Caco-2 (cell line): ENCODE measurements around the gene RPF1. TPM values are rescaled to one million over a fixed set of nuclear protein-coding genes. Genes with fewer than 3 reads are reported as not detected.

Source experiments
- BruUV-seq: library from RNA; stranded (reverse); fragments of 400-500 nt; replicated peaks from 2 replicates; lab custom pipeline; 2021; lab: Mats Ljungman, UMichigan
- CTCF ChIA-PET: fragments of 300-600 bp; sonication (Branson Sonifier 250); formaldehyde crosslinking; loops from one replicate; lab custom pipeline; 2022; ENCODE audit warnings: antibody characterized with exemption; lab: Charles Lee
- POLR2A ChIA-PET: fragments of 300-600 bp; sonication (Branson Sonifier 250); formaldehyde crosslinking; loops from one replicate; lab custom pipeline; 2022; ENCODE audit warnings: antibody characterized with exemption; lab: Charles Lee
- DNase-seq, 2 experiments: peaks; one replicate each; pipeline versions ENCODE4 v3.0.0 to v3.0.0-alpha.2; 2020 to 2022
- H3K27me3 ChIP-seq: replicated peaks from 2 replicates; pipeline ENCODE4 v1.6.0; 2011; ENCODE audit warnings: low read length; ENCODE audit not compliant: control insufficient read depth, insufficient read depth
- H3K36me3 ChIP-seq: 2 replicates; pipeline ENCODE4 v1.5.1; 2011; ENCODE audit warnings: low read length; ENCODE audit not compliant: control insufficient read depth, insufficient read depth
- H3K4me1 ChIP-seq: fragments of 250-450 bp; sonication (Bioruptor Pico); 2 replicates; pipeline ENCODE4 v1.5.1; 2020; ENCODE audit warnings: mild to moderate bottlenecking
- H3K4me3 ChIP-seq: 2 replicates; pipeline ENCODE4 v1.5.1; 2011; ENCODE audit warnings: low read depth, mild to moderate bottlenecking, control low read depth, low read length
- H3K9me3 ChIP-seq: fragments of 250-450 bp; sonication (Bioruptor Pico); 2 replicates; pipeline ENCODE4 v1.5.1; 2020; ENCODE audit warnings: mild to moderate bottlenecking, moderate library complexity
- H3K27ac Mint-ChIP-seq: one replicate; pipeline ENCODE4 v1.8.0; 2022; ENCODE audit warnings: mixed read lengths; ENCODE audit not compliant: unreplicated experiment
- H3K27me3 Mint-ChIP-seq: one replicate; pipeline ENCODE4 v1.8.0; 2022; ENCODE audit warnings: mixed read lengths; ENCODE audit not compliant: insufficient read depth, unreplicated experiment
- H3K36me3 Mint-ChIP-seq: one replicate; pipeline ENCODE4 v1.8.0; 2022; ENCODE audit warnings: mild to moderate bottlenecking, mixed read lengths; ENCODE audit not compliant: insufficient read depth, unreplicated experiment
- H3K4me1 Mint-ChIP-seq: one replicate; pipeline ENCODE4 v1.8.0; 2022; ENCODE audit warnings: low read depth, mixed read lengths; ENCODE audit not compliant: unreplicated experiment
- H3K4me3 Mint-ChIP-seq: one replicate; pipeline ENCODE4 v1.8.0; 2022; ENCODE audit warnings: mild to moderate bottlenecking, moderate library complexity, mixed read lengths; ENCODE audit not compliant: unreplicated experiment
- H3K9me3 Mint-ChIP-seq: one replicate; pipeline ENCODE4 v1.8.0; 2022; ENCODE audit warnings: mixed read lengths; ENCODE audit not compliant: unreplicated experiment
- CTCF ChIP-seq, 2 experiments: fragments of 200-600 bp in 1 of 2; IDR thresholded peaks; 1 replicate in 1 of 2; 2 replicates in 1 of 2; pipeline versions ENCODE4 v1.5.1 to v1.8.0; 2011 to 2022; ENCODE audit warnings: antibody characterized with exemption in 1 of 2, control low read depth in 1 of 2, inconsistent platforms in 1 of 2, low read depth in 1 of 2, low read length in 1 of 2, mild to moderate bottlenecking in 1 of 2, moderate library complexity in 1 of 2; ENCODE audit not compliant: insufficient read depth in 1 of 2, severe bottlenecking in 1 of 2, unreplicated experiment in 1 of 2
- intact Hi-C: fragments of 100-400 bp; cut with micrococcal nuclease; formaldehyde crosslinking; loops from one replicate; pipeline ENCODE4 v1.10.0; 2022; ENCODE audit not compliant: unreplicated experiment
- total RNA-seq: library from RNA; stranded (reverse); gene quantifications from 2 replicates; pipeline ENCODE4 v1.2.3, GENCODE V29; 2022

The RPF1 gene
- total RNA-seq, 1 experiment from 2014 or later: 15.7 TPM

DNA sequence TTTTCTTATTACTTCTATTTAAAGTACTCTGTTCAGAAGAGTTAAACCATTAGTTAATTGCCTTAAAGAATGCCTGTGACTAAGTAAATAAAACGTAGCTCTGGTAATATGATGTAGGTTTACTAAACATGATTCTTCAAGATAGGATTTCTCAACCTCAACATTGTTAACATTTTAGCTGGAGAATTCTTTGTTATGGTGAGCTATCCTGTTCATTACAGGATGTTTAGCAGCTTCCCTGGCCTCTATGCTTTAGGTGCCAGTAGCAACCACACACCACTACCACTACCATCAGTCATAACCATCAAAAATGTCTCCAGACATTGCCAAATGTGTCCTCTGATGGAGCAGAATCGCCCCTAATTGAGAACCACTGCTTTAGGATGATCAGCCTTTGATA lies 10.7 kb downstream of the RPF1 start:
- H3K27me3 Mint-ChIP-seq: no peaks in the 10 kb centered on the region
- H3K36me3 ChIP-seq: no peaks in the 10 kb centered on the region
- H3K9me3 ChIP-seq: no peaks in the 10 kb centered on the region
- CTCF ChIA-PET: no interaction called here
- no peaks in the 10 kb centered on the region for H3K4me1 Mint-ChIP-seq
- no TSS peak for BruUV-seq
- POLR2A ChIA-PET: no interaction called here
- intact Hi-C loops: no loop called here
- H3K4me1 ChIP-seq: no peaks in the 10 kb centered on the region
- no peaks in the 10 kb centered on the region for H3K27me3 ChIP-seq
- no peak for DNase-seq
- no peak for TF ChIP-seq CTCF (IDR thresholded peaks at IDR 0.05; ENCODE audit: insufficient read depth in 1 of 2, low read depth in 1 of 2, low read length in 1 of 2, severe bottlenecking in 1 of 2, unreplicated experiment in 1 of 2)
- H3K4me3 ChIP-seq: no peak overlapping the region
- H3K9me3 Mint-ChIP-seq: no peaks in the 10 kb centered on the region
- no peak overlapping the region for H3K27ac Mint-ChIP-seq
- H3K36me3 Mint-ChIP-seq: peaks cover 23% of the 10 kb centered on the region
- H3K4me3 Mint-ChIP-seq: no peak overlapping the region

DNA sequence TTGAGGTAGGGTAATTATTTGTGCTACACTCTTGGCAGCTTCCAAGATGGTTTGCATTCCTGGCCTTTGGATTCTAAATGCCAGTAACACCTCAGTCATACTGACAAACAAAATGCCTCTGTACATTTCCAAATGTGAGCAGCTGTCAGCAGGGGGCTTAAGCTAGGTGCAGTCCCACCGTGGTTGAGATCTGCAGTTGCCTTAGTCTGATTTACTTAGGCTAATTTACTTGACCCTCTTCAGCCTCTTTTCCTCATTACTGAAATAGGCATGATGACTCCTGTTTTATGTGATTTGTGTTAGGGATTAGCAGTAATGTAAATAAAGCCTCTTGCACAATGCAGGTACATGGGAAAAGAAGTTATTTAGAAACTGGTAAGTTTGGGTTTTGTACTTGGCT lies 13.7 kb downstream of the RPF1 start:
- Histone ChIP-seq H3K9me3 (no peaks in the 10 kb centered on the region), H3K4me1 (no peaks in the 10 kb centered on the region), H3K4me3 (no peak overlapping the region), H3K27me3 (no peaks in the 10 kb centered on the region), H3K36me3 (no peaks in the 10 kb centered on the region)
- DNase-seq: no peak
- intact Hi-C loops: no loop called here
- no TSS peak for BruUV-seq
- H3K27me3 Mint-ChIP-seq: no peaks in the 10 kb centered on the region
- CTCF ChIA-PET: no interaction called here
- H3K36me3 Mint-ChIP-seq: peaks cover 35% of the 10 kb centered on the region
- H3K27ac Mint-ChIP-seq: no peak overlapping the region
- POLR2A ChIA-PET: no interaction called here
- H3K4me3 Mint-ChIP-seq: no peak overlapping the region
- H3K4me1 Mint-ChIP-seq: no peaks in the 10 kb centered on the region
- no peaks in the 10 kb centered on the region for H3K9me3 Mint-ChIP-seq
- TF ChIP-seq CTCF (IDR thresholded peaks at IDR 0.05; ENCODE audit: insufficient read depth in 1 of 2, low read depth in 1 of 2, low read length in 1 of 2, severe bottlenecking in 1 of 2, unreplicated experiment in 1 of 2): no peak

DNA sequence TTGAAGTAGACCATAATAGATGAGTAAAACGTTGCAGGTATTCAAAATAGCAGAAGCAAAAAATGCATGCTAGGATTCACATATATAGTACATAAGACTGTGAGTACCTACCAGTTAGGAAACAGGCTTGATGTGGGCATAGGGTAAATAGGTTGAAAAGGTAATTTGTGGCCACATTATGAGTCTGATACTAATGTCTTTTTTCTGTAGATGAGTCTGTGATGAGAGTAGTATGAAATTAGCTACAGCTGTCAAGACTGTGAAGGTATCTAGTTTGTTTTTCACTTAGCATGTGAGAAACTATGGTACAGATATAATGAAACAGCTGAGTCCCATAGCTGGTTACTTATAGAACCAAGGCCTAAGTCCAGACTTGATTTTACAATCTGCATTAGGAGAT lies 14.7 kb downstream of the RPF1 start:
- no peak overlapping the region for H3K4me3 ChIP-seq
- no peaks in the 10 kb centered on the region for H3K27me3 Mint-ChIP-seq
- POLR2A ChIA-PET: no interaction called here
- H3K9me3 Mint-ChIP-seq: no peaks in the 10 kb centered on the region
- CTCF ChIA-PET: no interaction called here
- no TSS peak for BruUV-seq
- no peak for TF ChIP-seq CTCF (IDR thresholded peaks at IDR 0.05; ENCODE audit: insufficient read depth in 1 of 2, low read depth in 1 of 2, low read length in 1 of 2, severe bottlenecking in 1 of 2, unreplicated experiment in 1 of 2)
- peaks cover 45% of the 10 kb centered on the region for H3K36me3 Mint-ChIP-seq
- no peaks in the 10 kb centered on the region for H3K36me3 ChIP-seq
- DNase-seq: no peak
- no peaks in the 10 kb centered on the region for H3K9me3 ChIP-seq
- intact Hi-C loops: no loop called here
- H3K4me1 Mint-ChIP-seq: no peaks in the 10 kb centered on the region
- H3K27me3 ChIP-seq: no peaks in the 10 kb centered on the region
- H3K4me3 Mint-ChIP-seq: no peak overlapping the region
- H3K4me1 ChIP-seq: no peaks in the 10 kb centered on the region
- no peak overlapping the region for H3K27ac Mint-ChIP-seq
